T-helper 2 cell treated with Interferon-gamma antibody and Interleukin-4, amounts not matched to agents 5 μg/mL and 100 μg/mL, for 36 hours (primary cell): Measurements from ENCODE around the gene LYPD6.
"Not testable (repeated sequence)": the region's sequence is repeated elsewhere in the genome, so short reads cannot be mapped to it uniquely, and the experiment has no call there.

Experiments
- DNase-seq: peaks from one replicate; pipeline ENCODE4 v3.0.0; 2021; ENCODE audit warnings: low spot score
- H3K27ac Mint-ChIP-seq: one replicate; pipeline ENCODE4 v1.8.0; 2021; ENCODE audit warnings: mild to moderate bottlenecking, mixed read lengths
- H3K27me3 Mint-ChIP-seq: one replicate; pipeline ENCODE4 v1.8.0; 2021; ENCODE audit warnings: low read depth, mixed read lengths
- H3K36me3 Mint-ChIP-seq: one replicate; pipeline ENCODE4 v1.8.0; 2021; ENCODE audit warnings: low read depth, mixed read lengths
- H3K4me1 Mint-ChIP-seq: one replicate; pipeline ENCODE4 v1.8.0; 2021; ENCODE audit warnings: low read depth, mixed read lengths
- H3K4me3 Mint-ChIP-seq: one replicate; pipeline ENCODE4 v1.8.0; 2022; ENCODE audit warnings: mild to moderate bottlenecking, moderate library complexity, mixed read lengths
- H3K9me3 Mint-ChIP-seq: one replicate; pipeline ENCODE4 v1.8.0; 2021; ENCODE audit warnings: mixed read lengths

The LYPD6 gene

GRCh38 chr2:149330127-149331022 is at the start of gene LYPD6:
LYPD6 (plus strand) TSS chr2:149330587; CDS start chr2:149437709, 107,122 bp downstream.
- DNase-seq: no peak
- Mint-ChIP-seq H3K9me3 (no peaks in the 10 kb centered on the region), H3K27ac (no peak within 1 kb of the TSS), H3K27me3 (peaks cover 57% of the 10 kb centered on the region), H3K4me1 (no peaks in the 10 kb centered on the region), H3K4me3 (no peak within 1 kb of the TSS), H3K36me3 (no peaks in the 10 kb centered on the region)

- no peak overlapping the region for H3K4me3 Mint-ChIP-seq
Observed at GRCh38 chr2:149281441-149281840, 48.9 kb upstream of the LYPD6 start.

GRCh38 chr2:149290662-149291061 is 39.7 kb upstream of the LYPD6 start:
- H3K36me3 Mint-ChIP-seq: no peaks in the 10 kb centered on the region
- no peak overlapping the region for H3K27ac Mint-ChIP-seq
- H3K9me3 Mint-ChIP-seq: no peaks in the 10 kb centered on the region

More at GRCh38 chr2:149281441-149281840, 48.9 kb upstream of the LYPD6 start:
- Mint-ChIP-seq H3K27ac (no peak overlapping the region), H3K4me1 (no peaks in the 10 kb centered on the region), H3K9me3 (no peaks in the 10 kb centered on the region), H3K27me3 (no peaks in the 10 kb centered on the region), H3K36me3 (no peaks in the 10 kb centered on the region)
- DNase-seq: no peak

GRCh38 chr2:149291881-149292280 is 38.5 kb upstream of the LYPD6 start:
- H3K4me1 Mint-ChIP-seq: no peaks in the 10 kb centered on the region
- no peaks in the 10 kb centered on the region for H3K9me3 Mint-ChIP-seq
- no peak overlapping the region for H3K27ac Mint-ChIP-seq
- no peaks in the 10 kb centered on the region for H3K27me3 Mint-ChIP-seq
- H3K4me3 Mint-ChIP-seq: no peak overlapping the region
- no peak for DNase-seq
- H3K36me3 Mint-ChIP-seq: no peaks in the 10 kb centered on the region

More at GRCh38 chr2:149290662-149291061, 39.7 kb upstream of the LYPD6 start:
- Mint-ChIP-seq H3K27me3 (no peaks in the 10 kb centered on the region), H3K4me1 (no peaks in the 10 kb centered on the region), H3K4me3 (no peak overlapping the region)
- no peak for DNase-seq

GRCh38 chr2:149296031-149296430 is 34.4 kb upstream of the LYPD6 start:
- H3K27me3 Mint-ChIP-seq: peaks cover 4% of the 10 kb centered on the region
- no peaks in the 10 kb centered on the region for H3K36me3 Mint-ChIP-seq
- H3K4me1 Mint-ChIP-seq: no peaks in the 10 kb centered on the region
- H3K27ac Mint-ChIP-seq: no peak overlapping the region
- no peaks in the 10 kb centered on the region for H3K9me3 Mint-ChIP-seq
- no peak for DNase-seq
- H3K4me3 Mint-ChIP-seq: no peak overlapping the region

DNA sequence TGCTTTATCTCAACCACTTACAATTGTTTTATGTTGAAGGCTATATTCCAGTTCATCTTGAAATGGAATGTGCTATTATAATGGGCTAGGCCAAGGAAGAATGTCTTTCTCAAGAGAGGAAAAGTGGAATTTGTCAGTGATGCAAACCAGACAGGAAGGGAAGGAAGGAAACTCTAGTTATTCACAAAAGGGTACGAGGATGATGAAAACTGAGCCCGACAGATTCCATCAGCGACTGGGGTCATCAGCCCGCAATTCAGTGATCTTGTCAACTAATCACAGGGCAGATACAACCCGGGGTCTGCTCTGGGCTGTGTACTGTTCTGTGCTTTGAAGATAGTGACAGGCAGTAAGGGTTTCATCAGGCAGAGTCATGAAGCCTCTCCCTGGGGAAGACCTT is 23.4 kb upstream of the LYPD6 start:
- Mint-ChIP-seq H3K36me3 (no peaks in the 10 kb centered on the region), H3K9me3 (no peaks in the 10 kb centered on the region), H3K4me3 (no peak overlapping the region), H3K27me3 (peaks cover 2% of the 10 kb centered on the region), H3K4me1 (no peaks in the 10 kb centered on the region), H3K27ac (no peak overlapping the region)
- no peak for DNase-seq

GRCh38 chr2:149310349-149310748 is 20.0 kb upstream of the LYPD6 start:
- no peaks in the 10 kb centered on the region for H3K4me1 Mint-ChIP-seq
- H3K9me3 Mint-ChIP-seq: no peaks in the 10 kb centered on the region
- H3K27me3 Mint-ChIP-seq: peaks cover 9% of the 10 kb centered on the region
- no peak overlapping the region for H3K4me3 Mint-ChIP-seq
- H3K36me3 Mint-ChIP-seq: no peaks in the 10 kb centered on the region
- H3K27ac Mint-ChIP-seq: no peak overlapping the region
- DNase-seq: no peak

DNA sequence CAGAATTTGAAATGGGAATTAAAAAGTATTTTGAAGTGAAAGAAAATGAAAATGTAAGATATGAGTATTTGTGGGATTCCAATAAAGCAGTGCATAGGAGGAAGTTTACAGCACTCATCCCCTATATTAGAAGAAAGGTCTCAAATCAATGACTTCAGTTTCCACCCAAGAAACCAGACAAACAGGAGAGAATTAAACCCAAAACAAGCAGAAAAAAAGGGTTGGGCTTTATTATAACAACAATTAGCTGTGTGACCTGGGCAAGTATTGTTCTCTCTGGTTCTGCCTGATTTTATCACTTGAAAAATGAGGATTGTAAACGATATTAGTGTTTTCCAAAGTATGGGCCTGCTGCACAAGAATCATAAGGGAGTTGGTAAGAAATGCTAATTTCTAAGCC is 18.3 kb upstream of the LYPD6 start:
- no peaks in the 10 kb centered on the region for H3K36me3 Mint-ChIP-seq
- H3K4me1 Mint-ChIP-seq: no peaks in the 10 kb centered on the region
- H3K27me3 Mint-ChIP-seq: peaks cover 9% of the 10 kb centered on the region
- no peak for DNase-seq
- no peaks in the 10 kb centered on the region for H3K9me3 Mint-ChIP-seq
- H3K4me3 Mint-ChIP-seq: no peak overlapping the region
- H3K27ac Mint-ChIP-seq: no peak overlapping the region

- H3K36me3 Mint-ChIP-seq: no peaks in the 10 kb centered on the region
- H3K9me3 Mint-ChIP-seq: peaks cover 3% of the 10 kb centered on the region
- H3K27me3 Mint-ChIP-seq: peaks cover 7% of the 10 kb centered on the region
- no peak overlapping the region for H3K27ac Mint-ChIP-seq
- H3K4me1 Mint-ChIP-seq: no peaks in the 10 kb centered on the region
- DNase-seq: no peak
- no peak overlapping the region for H3K4me3 Mint-ChIP-seq
Observed at GRCh38 chr2:149313512-149313972, 16.8 kb upstream of the LYPD6 start.

DNA sequence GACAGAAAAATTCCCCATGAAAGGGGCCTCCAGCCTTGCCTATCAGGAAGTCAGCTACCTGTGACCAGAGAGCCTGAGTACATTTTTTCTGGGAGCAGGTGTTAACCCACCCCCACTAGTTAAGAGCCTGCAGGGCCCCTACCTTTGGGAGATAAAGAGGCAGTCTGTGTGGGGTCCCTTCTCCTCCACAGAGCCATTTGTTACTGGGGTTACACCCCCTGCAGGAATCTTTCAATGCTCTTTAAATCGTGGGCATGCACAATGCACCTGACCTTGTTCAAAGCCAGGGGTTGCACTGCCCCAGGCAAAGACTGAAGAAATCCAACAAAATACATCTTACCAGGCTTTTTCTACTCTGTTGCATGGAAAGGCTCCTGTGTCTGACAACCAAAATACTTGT is 15.7 kb upstream of the LYPD6 start:
- Mint-ChIP-seq H3K36me3 (no peaks in the 10 kb centered on the region), H3K4me1 (no peaks in the 10 kb centered on the region), H3K27ac (no peak overlapping the region), H3K27me3 (peaks cover 7% of the 10 kb centered on the region), H3K9me3 (peaks cover 3% of the 10 kb centered on the region), H3K4me3 (no peak overlapping the region)
- no peak for DNase-seq

- no peaks in the 10 kb centered on the region for H3K4me1 Mint-ChIP-seq
- H3K36me3 Mint-ChIP-seq: no peaks in the 10 kb centered on the region
- no peak for DNase-seq
- H3K4me3 Mint-ChIP-seq: no peak overlapping the region
- H3K27ac Mint-ChIP-seq: no peak overlapping the region
- H3K9me3 Mint-ChIP-seq: peaks cover 3% of the 10 kb centered on the region
- peaks cover 7% of the 10 kb centered on the region for H3K27me3 Mint-ChIP-seq
Observed at GRCh38 chr2:149315461-149315860, 14.9 kb upstream of the LYPD6 start.

DNA sequence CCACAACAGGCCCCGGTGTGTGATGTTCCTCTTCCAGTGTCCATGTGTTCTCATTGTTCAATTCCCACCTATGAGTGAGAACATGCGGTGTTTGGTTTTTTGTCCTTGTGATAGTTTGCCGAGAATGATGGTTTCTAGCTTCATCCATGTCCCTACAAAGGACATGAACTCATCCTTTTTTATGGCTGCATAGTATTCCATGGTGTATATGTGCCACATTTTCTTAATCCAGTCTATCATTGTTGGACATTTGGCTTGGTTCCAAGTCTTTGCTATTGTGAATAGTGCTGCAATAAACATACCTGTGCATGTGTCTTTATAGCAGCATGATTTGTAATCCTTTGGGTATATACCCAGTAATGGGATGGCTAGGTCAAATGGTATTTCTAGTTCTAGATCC is 11.8 kb upstream of the LYPD6 start:
- not testable (repeated sequence) for DNase-seq, H3K27ac Mint-ChIP-seq, H3K4me3 Mint-ChIP-seq, H3K36me3 Mint-ChIP-seq, H3K27me3 Mint-ChIP-seq, H3K9me3 Mint-ChIP-seq, H3K4me1 Mint-ChIP-seq

DNA sequence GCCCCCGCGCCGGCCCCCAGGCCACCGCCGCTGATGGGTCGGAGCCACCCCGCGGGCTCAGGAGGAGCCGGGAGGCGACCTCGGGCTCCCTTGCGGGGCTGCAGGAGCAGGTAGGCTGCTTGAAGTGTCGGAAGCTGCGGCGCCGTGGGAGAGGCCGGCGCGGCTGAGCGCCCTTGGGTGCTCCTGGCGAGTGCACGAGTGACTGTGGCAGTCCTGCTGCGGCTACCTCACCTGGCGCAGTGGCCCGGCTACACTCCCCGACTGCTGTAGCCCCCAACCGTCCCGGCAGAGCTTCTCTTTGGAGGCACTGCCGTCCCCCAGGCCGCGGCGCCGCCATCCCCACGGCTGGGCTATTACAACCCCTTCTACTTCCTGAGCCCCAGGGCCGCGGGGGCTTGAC is 10.0 kb upstream of the LYPD6 start:
- peaks cover 3% of the 10 kb centered on the region for H3K9me3 Mint-ChIP-seq
- H3K36me3 Mint-ChIP-seq: no peaks in the 10 kb centered on the region
- H3K27me3 Mint-ChIP-seq: no peaks in the 10 kb centered on the region
- no peaks in the 10 kb centered on the region for H3K4me1 Mint-ChIP-seq
- H3K27ac Mint-ChIP-seq: no peak overlapping the region
- H3K4me3 Mint-ChIP-seq: no peak overlapping the region
- no peak for DNase-seq

DNA sequence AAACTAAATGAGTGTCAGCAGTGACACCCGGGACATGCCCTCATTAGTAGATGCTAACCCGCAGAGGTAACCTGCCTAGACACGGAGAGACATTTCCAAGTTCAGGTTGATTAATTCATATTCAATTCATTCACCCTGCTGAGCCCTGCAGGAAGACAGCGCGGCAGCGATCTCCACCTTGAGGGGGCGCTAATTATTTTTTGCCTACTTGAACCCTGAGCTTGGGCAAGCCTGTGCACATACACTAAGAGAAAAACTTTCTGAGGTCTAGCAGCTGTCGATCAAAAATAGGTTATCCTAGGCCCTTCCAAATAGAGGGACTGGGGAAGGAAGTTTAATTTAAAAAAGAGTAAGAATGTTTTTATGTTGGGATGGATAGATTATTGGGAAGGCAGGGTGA is 1.3 kb upstream of the LYPD6 start:
- no peak overlapping the region for H3K4me3 Mint-ChIP-seq
- H3K9me3 Mint-ChIP-seq: no peaks in the 10 kb centered on the region

More for the DNA sequence above, 1.3 kb upstream of the LYPD6 start:
- no peak for DNase-seq
- no peak overlapping the region for H3K27ac Mint-ChIP-seq
- H3K4me1 Mint-ChIP-seq: no peaks in the 10 kb centered on the region
- peaks cover 56% of the 10 kb centered on the region for H3K27me3 Mint-ChIP-seq
- H3K36me3 Mint-ChIP-seq: no peaks in the 10 kb centered on the region
